NCI-H2029 treated with DMSO at 0.1 percent for 48 hours (cell line): ENCODE results near the gene TRPC4.

Experiments used
- DNase-seq: peaks from one replicate; lab custom pipeline; 2025; lab: John Stamatoyannopoulos, UW

TRPC4 gene

GRCh38 chr13:37657134-37657533 is 212.4 kb downstream of the TRPC4 start:
- DNase-seq = no peak

- DNase-seq = no peak
Measured at GRCh38 chr13:37656247-37656940, 213.2 kb downstream of the TRPC4 start.

- no peak for DNase-seq
Measured at GRCh38 chr13:37652596-37652995, 217.0 kb downstream of the TRPC4 start.

- DNase-seq = no peak
Measured at GRCh38 chr13:37651891-37652290, 217.7 kb downstream of the TRPC4 start.

GRCh38 chr13:37648609-37649008 is 221.0 kb downstream of the TRPC4 start:
- no peak for DNase-seq

GRCh38 chr13:37647031-37647650 is 222.4 kb downstream of the TRPC4 start:
- no peak for DNase-seq

- no peak for DNase-seq
Measured at GRCh38 chr13:37646531-37646930, 223.0 kb downstream of the TRPC4 start.

GRCh38 chr13:37645181-37645740 is 224.3 kb downstream of the TRPC4 start:
- no peak for DNase-seq

- DNase-seq = no peak
Measured at GRCh38 chr13:37641391-37641790, 228.2 kb downstream of the TRPC4 start.

- DNase-seq = no peak
Measured at GRCh38 chr13:37640499-37640898, 229.1 kb downstream of the TRPC4 start.

GRCh38 chr13:37636701-37637100 is 232.9 kb downstream of the TRPC4 start:
- no peak for DNase-seq

- DNase-seq = no peak
Measured at GRCh38 chr13:37632294-37632693, 237.3 kb downstream of the TRPC4 start.

- DNase-seq = peak; percentile 36
Measured at GRCh38 chr13:37627428-37627827, 242.1 kb downstream of the TRPC4 start.

GRCh38 chr13:37621811-37622361 is 247.7 kb downstream of the TRPC4 start:
- no peak for DNase-seq

- no peak for DNase-seq
Measured at GRCh38 chr13:37618554-37618953, 251.0 kb downstream of the TRPC4 start.

- DNase-seq = no peak
Measured at GRCh38 chr13:37617173-37617572, 252.4 kb downstream of the TRPC4 start.

- no peak for DNase-seq
Measured at GRCh38 chr13:37616131-37616530, 253.4 kb downstream of the TRPC4 start.

- no peak for DNase-seq
Measured at GRCh38 chr13:37615276-37615675, 254.3 kb downstream of the TRPC4 start.

- no peak for DNase-seq
Measured at GRCh38 chr13:37613638-37614037, 255.9 kb downstream of the TRPC4 start.

GRCh38 chr13:37613236-37613635 is 256.3 kb downstream of the TRPC4 start:
- DNase-seq = no peak

- no peak for DNase-seq
Measured at GRCh38 chr13:37608750-37609339, 260.7 kb downstream of the TRPC4 start.

- no peak for DNase-seq
Measured at GRCh38 chr13:37602733-37603381, 266.7 kb downstream of the TRPC4 start.
